Uterus (tissue), 4 donors: ENCODE measurements around the gene NMB. TPM values are rescaled to one million over a fixed set of nuclear protein-coding genes. Genes with fewer than 3 reads are reported as not detected.

Experiments used
- DNase-seq, 2 donors: peaks; one replicate each; pipeline ENCODE4 v3.0.0-alpha.2; 2019 to 2020
- H3K27ac ChIP-seq, 2 donors: fragments of 200-600 bp; sonication (generic); 1 replicate in 1 of 2; 2 replicates in 1 of 2; pipeline ENCODE4 v1.5.1; 2016 to 2018
- H3K27me3 ChIP-seq, 2 donors: fragments of 200-600 bp; sonication (generic); one replicate each; pipeline ENCODE4 v1.5.1; 2018 to 2019; ENCODE audit warnings: control low read depth in 1 of 2
- H3K36me3 ChIP-seq, 2 donors: fragments of 200-600 bp; sonication (generic); one replicate each; pipeline ENCODE4 v1.5.1; 2019; ENCODE audit warnings: control low read depth in 1 of 2
- H3K4me1 ChIP-seq, 2 donors: fragments of 200-600 bp; sonication (generic); one replicate each; pipeline ENCODE4 v1.5.1; 2018 to 2019; ENCODE audit warnings: control low read depth in 1 of 2
- H3K4me3 ChIP-seq, 2 donors: fragments of 200-600 bp; sonication (generic); 1 replicate in 1 of 2; 2 replicates in 1 of 2; pipeline ENCODE4 v1.5.1; 2018 to 2019; ENCODE audit warnings: mild to moderate bottlenecking in 1 of 2
- H3K9me3 ChIP-seq, 2 donors: fragments of 200-600 bp; sonication (generic); one replicate each; pipeline ENCODE4 v1.5.1; 2019; ENCODE audit warnings: control low read depth in 1 of 2
- POLR2A ChIP-seq, 2 donors: fragments of 450-650 bp; IDR thresholded peaks; one replicate each; pipeline ENCODE4 v1.6.1; 2016; ENCODE audit warnings: antibody characterized with exemption in 2 of 2, mild to moderate bottlenecking in 1 of 2, moderate library complexity in 1 of 2
- intact Hi-C: fragments of 100-400 bp; cut with DNase I; formaldehyde crosslinking; loops from one replicate; pipeline ENCODE4 v1.15.1; 2023; ENCODE audit warnings: low total_unique reads
- total RNA-seq, 4 donors: library from RNA; depleted of rRNA in 3 of 4; stranded (reverse); fragments of >200 nt in 3 of 4; gene quantifications; one replicate each; pipeline versions ENCODE4 v1.1.0 to v1.2.4, GENCODE V29; 2014 to 2023
- TF ChIP-seq, protein P1 (sequence below), 4 experiments: fragments of 200-600 bp in 2 of 4; fragments of 450-650 bp in 2 of 4; sonication (generic) in 2 of 4; IDR thresholded peaks; one replicate each; pipeline ENCODE4 v1.5.1; 2016 to 2019; ENCODE audit warnings: antibody characterized with exemption in 4 of 4, mild to moderate bottlenecking in 2 of 4, moderate library complexity in 1 of 4
- donor health status: DM: yes; HTN: yes; CAD: no.

The NMB gene
- total RNA-seq, 4 donors from 2014 or later: 3.1 to 10.5 (median 7.4) TPM

GRCh38 chr15:84608707-84609284 lies 49.2 kb downstream of the NMB start:
- Histone ChIP-seq H3K27ac (no peak overlapping the region), H3K4me3 (no peak overlapping the region), H3K9me3 (no peaks in the 10 kb centered on the region), H3K27me3 (no peaks in the 10 kb centered on the region), H3K36me3 (no peaks in the 10 kb centered on the region), H3K4me1 (no peaks in the 10 kb centered on the region)
- intact Hi-C loops: loop anchor here (10.0 kb wide), 1 partner anchor 46 kb away; the partner anchor contains the start of genes NMB and WDR73
- TF ChIP-seq, protein P1, sequence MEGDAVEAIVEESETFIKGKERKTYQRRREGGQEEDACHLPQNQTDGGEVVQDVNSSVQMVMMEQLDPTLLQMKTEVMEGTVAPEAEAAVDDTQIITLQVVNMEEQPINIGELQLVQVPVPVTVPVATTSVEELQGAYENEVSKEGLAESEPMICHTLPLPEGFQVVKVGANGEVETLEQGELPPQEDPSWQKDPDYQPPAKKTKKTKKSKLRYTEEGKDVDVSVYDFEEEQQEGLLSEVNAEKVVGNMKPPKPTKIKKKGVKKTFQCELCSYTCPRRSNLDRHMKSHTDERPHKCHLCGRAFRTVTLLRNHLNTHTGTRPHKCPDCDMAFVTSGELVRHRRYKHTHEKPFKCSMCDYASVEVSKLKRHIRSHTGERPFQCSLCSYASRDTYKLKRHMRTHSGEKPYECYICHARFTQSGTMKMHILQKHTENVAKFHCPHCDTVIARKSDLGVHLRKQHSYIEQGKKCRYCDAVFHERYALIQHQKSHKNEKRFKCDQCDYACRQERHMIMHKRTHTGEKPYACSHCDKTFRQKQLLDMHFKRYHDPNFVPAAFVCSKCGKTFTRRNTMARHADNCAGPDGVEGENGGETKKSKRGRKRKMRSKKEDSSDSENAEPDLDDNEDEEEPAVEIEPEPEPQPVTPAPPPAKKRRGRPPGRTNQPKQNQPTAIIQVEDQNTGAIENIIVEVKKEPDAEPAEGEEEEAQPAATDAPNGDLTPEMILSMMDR (IDR thresholded peaks at IDR 0.05): no peak
- no peak for TF ChIP-seq POLR2A (IDR thresholded peaks at IDR 0.05)
- no peak for DNase-seq

DNA sequence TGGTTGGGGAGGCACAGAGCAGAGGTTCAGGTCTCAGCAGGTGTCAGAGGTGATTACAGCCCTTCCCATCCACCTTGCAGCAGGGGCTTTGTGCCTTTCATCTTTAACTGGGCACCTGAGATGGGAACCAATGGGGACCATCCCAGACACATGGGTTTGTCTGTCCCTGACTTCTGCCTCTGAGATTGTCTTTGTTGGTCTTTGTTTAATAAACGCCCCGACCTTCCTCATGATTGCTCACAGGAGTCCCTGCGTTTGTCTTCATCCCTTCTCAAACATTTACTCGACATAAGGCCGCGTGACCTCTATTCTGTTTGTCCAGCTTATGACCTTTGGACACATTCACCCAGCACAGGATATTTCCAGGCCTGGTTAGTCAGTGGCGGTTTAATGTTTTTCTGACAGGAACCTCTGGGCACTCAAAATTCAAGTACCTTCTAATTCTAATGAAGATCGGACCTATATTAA lies 51.3 kb downstream of the NMB start:
- no peak overlapping the region for H3K4me3 ChIP-seq
- TF ChIP-seq, protein P1 (IDR thresholded peaks at IDR 0.05): no peak
- TF ChIP-seq POLR2A (IDR thresholded peaks at IDR 0.05): no peak
- intact Hi-C loops: loop anchor here (10.0 kb wide), 1 partner anchor 48 kb away; the partner anchor contains the start of genes NMB and WDR73
- no peak overlapping the region for H3K27ac ChIP-seq
- no peaks in the 10 kb centered on the region for H3K4me1 ChIP-seq
- H3K9me3 ChIP-seq: no peaks in the 10 kb centered on the region
- H3K36me3 ChIP-seq: no peaks in the 10 kb centered on the region
- no peaks in the 10 kb centered on the region for H3K27me3 ChIP-seq
- DNase-seq: no peak

GRCh38 chr15:84605554-84605882 lies 52.5 kb downstream of the NMB start:
- Histone ChIP-seq H3K27ac (no peak overlapping the region), H3K4me3 (no peak overlapping the region), H3K36me3 (no peaks in the 10 kb centered on the region), H3K4me1 (no peaks in the 10 kb centered on the region), H3K27me3 (no peaks in the 10 kb centered on the region), H3K9me3 (no peaks in the 10 kb centered on the region)
- no peak for DNase-seq
- intact Hi-C loops: loop anchor here (10.0 kb wide), 1 partner anchor 49 kb away; the partner anchor contains the start of genes NMB and WDR73
- no peak for TF ChIP-seq POLR2A (IDR thresholded peaks at IDR 0.05)
- TF ChIP-seq, protein P1 (IDR thresholded peaks at IDR 0.05): no peak

Other genes starting within 250 kb of the NMB start
- 10 to 100 TPM in 1 of 4 donors, 1 to 10 TPM in 2, under 1 TPM in 1; 0.59 to 30.0 (median 5.3) TPM for gene ZSCAN2, start 57.2 kb downstream of the NMB start, total RNA-seq
- gene WDR73, start 3.9 kb downstream of the NMB start, total RNA-seq: 10 to 100 TPM; 14.4 to 54.3 (median 39.3) TPM
- gene SEC11A, start 57.9 kb upstream of the NMB start, total RNA-seq: 100 to 1,000 TPM; 117 to 261 (median 204) TPM
- gene ZNF592, start 90.4 kb upstream of the NMB start, total RNA-seq: 10 to 100 TPM in 2 of 4 donors, 1 to 10 TPM in 2; 4.7 to 48.2 (median 11.7) TPM
- gene ALPK3, start 159.2 kb upstream of the NMB start, total RNA-seq: 1 to 10 TPM in 3 of 4 donors, under 1 TPM in 1; 0.88 to 6.3 (median 3.4) TPM
- gene SLC28A1, start 226.5 kb upstream of the NMB start, total RNA-seq: under 1 TPM in 2 of 4 donors, not detected in 2; 0.21 to 0.43 TPM